ENCODE results near the gene C3orf20. TPM values are rescaled to one million over a fixed set of nuclear protein-coding genes. Genes with fewer than 3 reads are reported as not detected.
A peak's percentile ranks its signal among the peaks of the same experiment; 100 is the strongest.
"Not testable (repeated sequence)": the region's sequence is repeated elsewhere in the genome, so short reads cannot be mapped to it uniquely, and the experiment has no call there.

C3orf20 gene
- polyA plus RNA-seq, 6 donors from 2014 or later: not detected

DNA sequence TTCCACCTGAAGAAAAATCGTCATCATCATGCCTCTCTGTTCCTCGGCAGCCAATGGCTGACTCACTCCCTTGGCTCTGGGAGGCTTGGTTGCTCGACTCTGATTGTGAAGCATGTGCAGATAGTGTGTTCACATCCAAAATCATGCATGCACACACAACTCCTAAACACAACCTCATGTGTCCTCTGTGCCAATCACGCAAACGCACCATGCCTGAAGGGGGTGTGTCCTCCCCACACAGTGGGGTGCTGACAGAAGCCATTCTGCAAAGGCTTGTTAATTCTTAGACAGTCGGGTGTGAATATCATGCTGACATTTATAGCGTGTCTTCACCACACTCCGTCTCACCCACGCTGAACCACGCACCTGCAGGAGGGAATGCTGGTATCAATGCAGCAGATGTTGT is 34.8 kb upstream of the C3orf20 start:
- Mint-ChIP-seq H3K36me3 (peaks cover 0 to 9% of the 10 kb centered on the region in 2 donors), H3K9me3 (no peaks in the 10 kb centered on the region), H3K4me3 (no peak overlapping the region), H3K27ac (no peak overlapping the region), H3K27me3 (peaks cover 39 to 63% (median 60%) of the 10 kb centered on the region in 3 donors), H3K4me1 (no peaks in the 10 kb centered on the region)
- DNase-seq: no peak
- ATAC-seq (ENCODE audit: low read depth in 2 of 2): no peak

DNA sequence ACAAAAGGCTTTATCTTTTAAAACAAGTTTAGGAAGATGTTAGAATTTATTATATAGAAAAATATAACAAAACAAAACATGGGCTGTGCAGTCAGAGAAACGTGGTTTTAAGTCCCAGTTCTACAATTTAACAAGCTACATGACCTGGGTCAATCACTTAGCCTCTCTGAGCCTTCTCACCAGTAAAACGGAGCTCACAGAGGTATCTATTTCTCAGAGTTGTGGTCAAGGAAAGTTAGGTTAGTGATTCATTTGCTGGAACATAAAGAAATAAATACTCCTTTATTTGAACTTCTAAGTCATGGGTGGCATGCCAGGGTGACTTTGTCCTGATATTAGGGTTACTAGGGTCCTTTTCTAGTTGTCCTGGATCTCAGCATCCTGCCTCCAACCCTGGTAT is 34.2 kb upstream of the C3orf20 start:
- Mint-ChIP-seq H3K36me3 (peaks cover 0 to 9% of the 10 kb centered on the region in 2 donors), H3K4me1 (no peaks in the 10 kb centered on the region), H3K27me3 (peaks cover 39 to 58% (median 54%) of the 10 kb centered on the region in 3 donors), H3K9me3 (no peaks in the 10 kb centered on the region), H3K27ac (no peak overlapping the region), H3K4me3 (no peak overlapping the region)
- ATAC-seq (ENCODE audit: low read depth in 2 of 2) (no peak), DNase-seq (no peak)

DNA sequence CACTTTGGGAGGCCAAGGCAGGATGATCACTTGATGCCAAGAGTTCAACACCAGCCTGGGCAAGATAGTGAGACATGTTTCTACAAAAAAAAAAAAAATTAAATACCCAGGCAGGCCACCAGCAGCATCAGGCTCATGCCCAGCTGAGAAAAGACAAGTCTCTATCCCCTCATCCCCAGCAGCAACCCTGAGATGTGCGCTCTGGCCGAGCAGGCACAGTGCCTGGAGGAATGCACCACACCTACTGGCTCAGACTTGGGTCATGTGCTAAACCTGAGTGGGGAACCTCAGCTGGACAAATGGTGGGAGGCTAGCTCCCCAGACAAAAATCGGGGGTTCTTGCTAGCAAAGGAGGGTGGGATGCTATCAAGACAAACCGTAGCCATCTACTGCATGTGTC is 33.6 kb upstream of the C3orf20 start:
- ATAC-seq (ENCODE audit: low read depth in 2 of 2): no peak
- Mint-ChIP-seq H3K4me3 (no peak overlapping the region), H3K9me3 (no peaks in the 10 kb centered on the region), H3K27me3 (peaks cover 35 to 52% (median 48%) of the 10 kb centered on the region in 3 donors), H3K27ac (no peak overlapping the region), H3K4me1 (peaks cover 0 to 3% (median 0%) of the 10 kb centered on the region in 3 donors), H3K36me3 (peaks cover 0 to 9% of the 10 kb centered on the region in 2 donors)
- DNase-seq: no peak

DNA sequence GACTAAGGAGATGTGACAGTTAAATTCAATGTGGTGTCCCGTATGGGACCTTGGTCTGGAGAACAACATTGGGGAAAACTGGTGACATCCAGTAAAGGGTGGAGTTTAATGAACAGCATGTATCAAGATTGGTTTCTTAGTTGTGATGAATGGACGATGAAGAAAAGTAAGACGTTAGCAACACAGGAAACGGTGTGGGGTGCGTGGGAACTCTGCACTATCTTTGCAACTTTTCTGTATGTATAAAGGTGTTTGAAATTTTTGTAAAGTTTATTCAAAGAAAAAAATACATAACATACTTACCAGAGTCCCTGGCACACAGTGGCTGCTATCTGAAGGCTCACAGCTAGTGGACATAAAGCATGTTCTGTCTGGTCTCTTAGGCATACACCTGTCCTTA is 29.5 kb upstream of the C3orf20 start:
- ATAC-seq (ENCODE audit: low read depth in 2 of 2): no peak
- Mint-ChIP-seq H3K27me3 (peaks cover 4 to 13% (median 12%) of the 10 kb centered on the region in 3 donors), H3K9me3 (no peaks in the 10 kb centered on the region), H3K4me3 (no peak overlapping the region), H3K27ac (no peak overlapping the region), H3K36me3 (peaks cover 0 to 5% of the 10 kb centered on the region in 2 donors), H3K4me1 (peaks cover 10 to 13% (median 11%) of the 10 kb centered on the region in 3 donors)
- no peak for DNase-seq

DNA sequence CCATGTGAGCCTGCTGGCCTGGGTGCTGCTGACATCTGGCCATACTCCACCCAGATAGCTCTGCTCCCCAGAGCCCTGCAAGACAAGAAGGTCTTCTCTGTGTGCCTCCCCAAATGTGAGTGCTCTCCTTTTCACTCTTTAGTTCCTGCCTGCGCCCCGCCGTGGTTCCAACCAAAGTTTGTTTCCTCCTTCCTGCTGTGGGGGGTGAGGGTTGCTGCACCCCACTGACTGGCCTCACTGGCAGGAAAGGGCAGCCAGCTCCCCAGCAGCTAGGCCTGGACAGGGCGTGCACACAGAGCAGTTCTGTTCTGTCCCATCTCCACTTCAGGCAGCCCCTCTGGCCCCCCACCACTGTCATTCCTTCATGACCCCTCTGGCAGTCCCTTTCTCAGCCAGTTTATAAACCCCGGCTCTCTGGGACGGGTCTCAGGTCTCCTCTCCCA is 28.8 kb upstream of the C3orf20 start:
- H3K9me3 Mint-ChIP-seq: peaks cover 0 to under 1% (median 0%) of the 10 kb centered on the region in 7 donors
- H3K4me1 Mint-ChIP-seq: peaks cover 14 to 16% (median 16%) of the 10 kb centered on the region in 3 donors
- H3K27ac Mint-ChIP-seq: peak overlapping the region in 1 of 6 donors; percentile 90
- DNase-seq: no peak
- H3K4me3 Mint-ChIP-seq: no peak overlapping the region
- H3K36me3 Mint-ChIP-seq: peaks cover 0 to 5% of the 10 kb centered on the region in 2 donors
- peaks cover 4 to 12% (median 11%) of the 10 kb centered on the region in 3 donors for H3K27me3 Mint-ChIP-seq
- no peak for ATAC-seq (ENCODE audit: low read depth in 2 of 2)

DNA sequence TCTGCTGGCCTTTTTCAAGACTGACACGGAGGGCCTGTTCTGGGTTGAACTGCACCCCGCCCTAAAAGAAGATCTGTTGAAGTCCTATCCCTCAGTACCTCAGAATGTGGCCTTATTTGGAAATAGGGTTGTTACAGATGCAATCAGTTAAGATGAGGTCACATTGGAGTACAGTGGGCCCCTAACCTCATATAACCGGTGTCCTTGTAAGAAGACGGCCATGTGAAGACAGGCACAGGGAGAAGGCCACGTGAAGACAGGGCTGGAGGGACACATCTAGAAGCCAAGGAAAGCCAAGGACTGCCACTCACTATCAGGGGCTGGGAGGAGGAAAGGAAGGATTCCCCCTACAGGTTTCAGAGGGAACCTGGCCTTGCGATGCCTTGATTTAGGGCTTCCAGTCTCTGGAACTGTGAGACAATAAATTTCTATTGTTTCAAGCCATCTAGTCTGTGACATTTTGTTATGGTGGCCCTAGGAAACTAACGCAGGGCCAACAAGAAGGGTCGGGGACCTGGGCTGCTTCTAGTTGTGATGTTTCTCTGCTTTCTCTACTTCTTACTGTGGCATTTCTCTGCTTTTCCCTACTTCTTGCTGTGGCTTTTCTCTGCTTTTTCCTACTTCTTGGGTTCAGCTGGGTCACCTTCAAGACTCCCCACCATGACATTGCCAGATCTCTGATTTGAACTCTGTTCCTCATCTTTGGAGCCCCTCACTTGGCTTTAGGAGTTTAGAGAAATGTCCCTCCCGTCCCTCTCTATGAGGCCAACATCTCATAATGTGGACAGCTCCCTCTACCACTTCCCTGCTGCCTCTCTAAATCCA is 28.1 kb upstream of the C3orf20 start:
- DNase-seq: no peak
- H3K27ac Mint-ChIP-seq: peak overlapping the region in 1 of 6 donors; percentile 11

DNA sequence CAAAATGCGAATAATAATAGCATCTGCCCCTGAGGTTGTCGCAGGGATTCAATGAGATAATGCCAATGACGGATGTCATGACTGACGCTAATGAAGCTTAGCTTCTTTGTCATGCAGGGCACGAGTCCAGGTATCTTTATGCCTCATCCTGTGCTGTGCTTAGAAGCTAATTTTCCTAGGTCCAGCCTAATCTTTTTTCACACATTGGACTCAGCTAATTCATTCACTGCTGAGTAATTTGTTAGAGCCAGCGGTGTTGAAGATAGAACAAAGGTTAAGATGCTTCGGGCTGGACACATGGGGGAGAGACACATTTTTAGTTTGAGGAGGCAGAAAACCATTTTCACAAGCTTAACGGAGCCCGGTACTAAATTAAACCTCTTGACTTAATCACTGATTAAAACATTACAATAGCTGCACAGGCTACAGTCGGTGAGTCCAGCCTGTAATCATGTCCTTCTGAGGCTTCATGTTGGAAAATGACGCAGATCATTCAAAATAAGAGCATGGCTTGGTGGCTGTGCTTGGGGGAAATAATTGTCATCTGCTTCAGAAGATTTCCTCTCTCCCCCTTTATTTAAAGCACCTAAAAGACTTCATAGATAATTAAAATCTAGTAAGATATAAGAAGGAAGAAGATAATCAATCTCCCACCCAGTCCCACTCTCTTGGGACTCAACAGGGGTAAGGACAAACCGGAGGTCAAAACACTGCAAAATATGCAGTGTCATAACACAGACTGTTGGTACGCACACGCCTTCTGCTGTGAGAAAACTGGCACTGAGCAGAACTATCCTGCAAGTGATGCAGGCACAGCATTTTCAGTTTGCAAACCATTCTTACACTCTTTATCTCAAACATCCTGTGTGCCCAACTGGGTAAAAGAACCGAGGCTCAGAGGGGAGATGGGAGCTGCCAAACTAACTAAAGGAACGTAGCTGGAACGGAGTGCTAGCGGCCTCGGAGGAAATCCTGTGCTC is 26.7 kb upstream of the C3orf20 start:
- Mint-ChIP-seq H3K4me1 (peaks cover 25 to 29% (median 25%) of the 10 kb centered on the region in 3 donors), H3K4me3 (peak overlapping the region in 3 of 8 donors; percentile 68 to 72 (median 69)), H3K27me3 (peaks cover 0 to 4% (median under 1%) of the 10 kb centered on the region in 3 donors), H3K9me3 (peaks cover 0 to 3% (median 0%) of the 10 kb centered on the region in 7 donors), H3K27ac (peak overlapping the region in 3 of 6 donors; percentile 13 to 70 (median 33)), H3K36me3 (peaks cover 0 to 5% of the 10 kb centered on the region in 2 donors)
- ATAC-seq (ENCODE audit: low read depth in 2 of 2) (no peak), DNase-seq (no peak)

More for the DNA sequence above, 28.1 kb upstream of the C3orf20 start:
- H3K27me3 Mint-ChIP-seq: peaks cover 4 to 12% (median 11%) of the 10 kb centered on the region in 3 donors
- ATAC-seq (ENCODE audit: low read depth in 2 of 2): no peak
- peaks cover 0 to 5% of the 10 kb centered on the region in 2 donors for H3K36me3 Mint-ChIP-seq
- H3K9me3 Mint-ChIP-seq: peaks cover 0 to 3% (median 0%) of the 10 kb centered on the region in 7 donors
- H3K4me3 Mint-ChIP-seq: no peak overlapping the region
- H3K4me1 Mint-ChIP-seq: peaks cover 16 to 21% (median 17%) of the 10 kb centered on the region in 3 donors

DNA sequence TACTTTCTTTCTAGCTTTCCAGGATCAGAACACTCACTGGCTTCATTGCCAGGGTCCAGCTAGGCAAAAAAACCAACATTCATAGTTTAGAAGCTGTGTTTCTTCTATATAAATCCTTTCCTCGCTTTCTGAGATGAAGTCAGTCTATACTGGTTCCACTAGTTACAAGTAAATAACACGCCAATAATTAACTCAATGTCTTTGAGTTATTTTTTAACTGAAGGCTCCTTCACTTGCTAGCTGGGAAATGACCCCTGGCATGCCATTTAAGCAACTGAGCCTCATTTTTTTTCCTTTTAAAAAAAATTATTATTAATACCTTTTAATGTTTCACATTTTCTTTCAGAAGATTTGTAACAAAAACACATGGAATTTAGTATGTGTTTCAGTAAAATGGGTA is 25.5 kb upstream of the C3orf20 start:
- H3K27me3 Mint-ChIP-seq: no peaks in the 10 kb centered on the region
- H3K4me3 Mint-ChIP-seq: peak overlapping the region in 1 of 8 donors; percentile 87
- peak overlapping the region in 1 of 6 donors; percentile 10 for H3K27ac Mint-ChIP-seq
- H3K36me3 Mint-ChIP-seq: peaks cover 0 to 5% of the 10 kb centered on the region in 2 donors
- ATAC-seq (ENCODE audit: low read depth in 2 of 2): no peak
- H3K4me1 Mint-ChIP-seq: peaks cover 25 to 37% (median 33%) of the 10 kb centered on the region in 3 donors
- no peak for DNase-seq
- peaks cover 0 to 3% (median 0%) of the 10 kb centered on the region in 7 donors for H3K9me3 Mint-ChIP-seq

DNA sequence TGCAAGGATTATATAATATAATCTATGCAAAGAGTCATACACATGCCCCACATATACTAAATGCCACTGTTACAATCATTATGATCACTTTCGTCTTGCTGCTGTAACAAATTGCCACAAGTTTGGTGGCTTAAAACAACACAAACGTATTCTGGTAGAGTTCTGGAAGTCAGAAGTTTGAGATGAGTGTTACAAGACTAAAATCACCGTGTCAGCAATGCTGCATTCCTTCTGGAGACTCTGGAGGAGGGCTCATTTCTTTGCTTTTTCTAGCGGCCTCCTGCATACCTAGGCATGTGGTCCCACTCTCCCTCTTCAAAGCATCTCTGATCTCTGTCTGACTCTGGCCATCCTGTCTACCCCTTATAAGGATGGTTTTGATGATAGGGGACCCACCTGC is 24.7 kb upstream of the C3orf20 start:
- no peak for ATAC-seq (ENCODE audit: low read depth in 2 of 2)
- H3K4me3 Mint-ChIP-seq: peak overlapping the region; percentile 87 to 99 (median 94)
- H3K4me1 Mint-ChIP-seq: peaks cover 26 to 37% (median 33%) of the 10 kb centered on the region in 3 donors
- no peak for DNase-seq
- peaks cover 1 to 5% of the 10 kb centered on the region in 2 donors for H3K36me3 Mint-ChIP-seq
- peak overlapping the region; percentile 25 to 99 (median 99) for H3K27ac Mint-ChIP-seq
- peaks cover 0 to 3% (median 0%) of the 10 kb centered on the region in 7 donors for H3K9me3 Mint-ChIP-seq
- no peaks in the 10 kb centered on the region for H3K27me3 Mint-ChIP-seq

DNA sequence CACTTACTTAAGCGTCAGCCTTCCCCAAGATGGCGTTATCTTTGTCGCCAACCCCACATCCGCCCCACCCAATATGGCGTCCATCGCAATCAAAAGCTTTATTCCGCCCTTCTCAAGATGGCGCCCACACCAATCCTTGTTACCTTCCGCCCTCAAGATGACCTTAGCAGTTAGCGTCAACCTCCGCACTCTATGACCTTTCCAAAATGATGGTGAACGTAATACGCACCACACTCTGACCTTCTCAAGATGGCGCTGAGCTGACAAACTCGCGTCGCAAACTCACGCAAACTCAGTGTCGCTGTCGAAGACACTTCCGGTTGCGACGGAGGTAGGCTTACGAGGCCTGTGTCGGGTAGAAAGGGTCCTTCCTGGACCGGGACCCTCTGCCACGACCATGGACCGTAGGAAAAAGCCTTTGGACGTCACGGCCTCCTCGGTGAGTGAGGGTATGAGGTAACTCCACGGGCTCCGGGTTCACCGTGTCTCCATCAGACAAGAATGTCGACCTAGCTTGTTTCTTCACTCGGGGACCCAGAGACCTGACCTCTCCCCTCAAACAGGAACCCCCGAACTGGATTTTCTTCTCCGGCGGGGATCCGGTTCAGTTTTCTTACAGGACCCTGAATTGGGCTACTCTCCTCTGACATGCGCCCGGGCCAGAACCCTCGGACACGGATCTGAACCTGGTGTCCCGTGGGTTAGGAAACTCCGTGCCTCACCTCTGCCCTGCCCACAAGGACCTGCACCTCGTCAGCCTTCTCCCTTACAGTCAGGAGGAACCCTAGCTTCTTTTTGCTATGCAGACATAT is 23.3 kb upstream of the C3orf20 start, which contains the start of gene CCDC174:
CCDC174 (plus strand) TSS at position 323 of the 812 bp plus-strand sequence; CDS start at position 398, 75 bp downstream.
- Mint-ChIP-seq H3K4me1 (peaks cover 28 to 37% (median 29%) of the 10 kb centered on the region in 3 donors), H3K9me3 (peaks cover 0 to 3% (median 0%) of the 10 kb centered on the region in 7 donors), H3K36me3 (peaks cover 7 to 9% of the 10 kb centered on the region in 2 donors), H3K27ac (peak within 1 kb of the TSS; percentile 98 to 99 (median 99)), H3K27me3 (no peaks in the 10 kb centered on the region), H3K4me3 (peak within 1 kb of the TSS; percentile 87 to 99 (median 94))
- DNase-seq: peak; percentile 95
- ATAC-seq (ENCODE audit: low read depth in 2 of 2): peak; percentile 93 to 94

DNA sequence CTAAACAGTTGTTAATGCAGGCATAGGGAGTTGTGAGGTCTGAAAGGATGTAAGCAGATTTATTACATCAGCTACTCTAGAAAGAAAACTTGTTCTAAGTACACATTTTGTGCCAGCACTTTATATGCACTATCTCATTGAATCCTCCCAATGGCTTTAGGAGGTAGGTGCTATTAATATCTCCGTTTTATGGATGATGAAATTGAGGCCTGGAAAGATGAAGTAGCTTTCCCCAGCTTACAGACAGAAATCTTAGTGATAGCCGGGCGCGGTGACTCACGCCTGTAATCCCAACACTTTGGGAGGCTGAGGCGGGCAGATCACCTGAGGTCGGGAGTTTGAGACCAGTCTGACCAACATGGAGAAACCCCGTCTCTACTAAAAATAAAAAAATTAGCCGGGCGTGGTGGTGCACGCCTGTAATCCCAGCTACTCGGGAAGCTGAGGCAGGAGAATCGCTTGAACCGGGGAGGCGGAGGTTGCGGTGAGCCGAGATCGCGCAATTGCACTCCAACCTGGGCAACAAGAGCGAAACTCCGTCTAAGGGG is 22.5 kb upstream of the C3orf20 start:
- ATAC-seq (ENCODE audit: low read depth in 2 of 2); H3K9me3 Mint-ChIP-seq; DNase-seq; H3K27me3 Mint-ChIP-seq: not testable (repeated sequence)
- Mint-ChIP-seq H3K27ac (peak overlapping the region; percentile 98 to 99 (median 99)), H3K4me3 (peak overlapping the region; percentile 87 to 99 (median 94)), H3K36me3 (peaks cover 11 to 15% of the 10 kb centered on the region in 2 donors), H3K4me1 (peaks cover 29 to 42% (median 30%) of the 10 kb centered on the region in 3 donors)

DNA sequence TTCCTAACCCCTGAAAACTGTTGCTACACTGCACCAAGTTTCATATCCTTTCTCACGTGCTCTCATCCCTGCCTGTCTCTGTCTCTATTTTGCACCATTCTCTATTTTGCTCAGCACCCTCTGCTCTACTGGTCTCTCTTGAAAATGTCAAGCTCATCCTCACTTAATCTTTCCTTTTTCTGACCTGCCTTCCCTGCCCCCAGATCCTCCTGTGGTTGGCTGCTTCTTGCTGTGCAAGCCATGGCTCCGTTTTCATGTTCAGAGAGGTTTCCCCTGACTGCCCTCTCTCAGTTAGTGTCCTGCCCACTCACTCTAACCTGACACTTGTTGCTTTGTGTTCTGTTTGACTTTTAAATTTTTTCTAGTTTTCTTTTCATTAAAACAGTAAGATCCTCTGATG is 17.4 kb upstream of the C3orf20 start:
- ATAC-seq (ENCODE audit: low read depth in 2 of 2) (no peak), DNase-seq (no peak)
- peak overlapping the region in 3 of 8 donors; percentile 13 to 54 (median 34) for H3K4me3 Mint-ChIP-seq
- no peaks in the 10 kb centered on the region for H3K9me3 Mint-ChIP-seq
- H3K27me3 Mint-ChIP-seq: no peaks in the 10 kb centered on the region
- H3K36me3 Mint-ChIP-seq: peaks cover 29 to 36% of the 10 kb centered on the region in 2 donors
- peaks cover 13 to 20% (median 19%) of the 10 kb centered on the region in 3 donors for H3K4me1 Mint-ChIP-seq
- no peak overlapping the region for H3K27ac Mint-ChIP-seq

Measured in naive B cell (primary cell).